ENCODE results near the gene MAP3K15.

MAP3K15 gene

GRCh38 chrX:19540076-19540475 is 24.8 kb upstream of the MAP3K15 start:
- Histone ChIP-seq H3K9me3 (ENCODE audit: control insufficient read depth, low read length) (no peaks in the 10 kb centered on the region), H3K36me3 (ENCODE audit: control insufficient read depth, insufficient read depth, low read length) (no peaks in the 10 kb centered on the region), H3K4me3 (ENCODE audit: low read depth, low read length) (no peak overlapping the region), H2AFZ (no peak overlapping the region), H3K9ac (no peak overlapping the region), H3K27me3 (ENCODE audit: control insufficient read depth, insufficient read depth, low read length) (no peaks in the 10 kb centered on the region), H3K27ac (no peak overlapping the region), H3K79me2 (no peaks in the 10 kb centered on the region), H3K4me2 (ENCODE audit: low read length) (no peak overlapping the region), H3K4me1 (no peaks in the 10 kb centered on the region)
- TF ChIP-seq CTCF (IDR thresholded peaks at IDR 0.05) = no peak

- Histone ChIP-seq H3K27ac (no peak overlapping the region), H3K9me3 (ENCODE audit: control insufficient read depth, low read length) (no peaks in the 10 kb centered on the region), H3K9ac (no peak overlapping the region), H3K36me3 (ENCODE audit: control insufficient read depth, insufficient read depth, low read length) (no peaks in the 10 kb centered on the region), H3K27me3 (ENCODE audit: control insufficient read depth, insufficient read depth, low read length) (no peaks in the 10 kb centered on the region), H3K4me2 (ENCODE audit: low read length) (no peak overlapping the region), H3K79me2 (no peaks in the 10 kb centered on the region), H3K4me1 (no peaks in the 10 kb centered on the region), H2AFZ (no peak overlapping the region), H3K4me3 (ENCODE audit: low read depth, low read length) (no peak overlapping the region)
- no peak for TF ChIP-seq CTCF (IDR thresholded peaks at IDR 0.05)
Measured at GRCh38 chrX:19539665-19540064, 24.4 kb upstream of the MAP3K15 start.

DNA sequence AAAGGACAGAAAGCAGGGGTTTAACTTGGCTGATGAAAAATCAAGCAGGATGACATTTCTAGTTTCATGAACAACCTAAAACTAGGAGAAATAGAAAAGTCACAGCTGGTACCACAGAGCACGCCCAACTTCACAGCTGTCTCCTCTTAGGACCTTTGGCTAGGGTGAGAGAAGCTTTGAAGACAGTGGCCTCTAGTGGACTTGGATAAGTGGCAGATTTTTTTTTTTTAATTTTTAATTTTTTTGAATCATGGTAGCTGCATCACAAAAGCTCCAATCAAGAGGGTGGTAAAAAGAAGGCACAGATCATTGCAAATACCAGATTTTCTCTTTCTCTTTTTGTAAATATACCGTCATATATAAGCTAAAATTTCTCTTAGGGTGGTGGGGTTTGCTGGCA is 20.2 kb upstream of the MAP3K15 start:
- Histone ChIP-seq H2AFZ (no peak overlapping the region), H3K79me2 (no peaks in the 10 kb centered on the region), H3K27me3 (ENCODE audit: control insufficient read depth, insufficient read depth, low read length) (no peaks in the 10 kb centered on the region), H3K27ac (no peak overlapping the region), H3K9ac (no peak overlapping the region), H3K36me3 (ENCODE audit: control insufficient read depth, insufficient read depth, low read length) (no peaks in the 10 kb centered on the region), H3K4me2 (ENCODE audit: low read length) (no peak overlapping the region), H3K4me1 (no peaks in the 10 kb centered on the region), H3K9me3 (ENCODE audit: control insufficient read depth, low read length) (no peaks in the 10 kb centered on the region), H3K4me3 (ENCODE audit: low read depth, low read length) (no peak overlapping the region)
- TF ChIP-seq CTCF (IDR thresholded peaks at IDR 0.05) = peak; percentile 21

DNA sequence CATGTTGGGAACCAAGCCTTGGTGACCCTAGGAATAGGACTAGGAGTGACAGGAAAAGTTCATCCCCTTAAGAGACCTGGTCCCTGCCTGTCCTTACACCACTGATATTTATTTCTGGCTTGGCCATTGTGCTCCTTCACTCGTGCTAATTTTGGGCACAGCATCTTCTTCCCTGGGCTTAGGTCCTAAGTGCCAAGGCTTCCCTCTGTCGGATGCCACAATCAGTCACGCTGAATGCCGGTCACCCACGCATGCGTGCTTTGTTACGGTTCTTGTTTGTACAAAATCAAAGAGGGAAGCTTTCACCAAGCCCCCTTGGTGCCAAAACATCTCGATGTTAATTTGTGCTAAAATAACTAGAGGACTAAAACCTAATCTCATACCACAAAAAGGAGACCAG is 17.4 kb upstream of the MAP3K15 start:
- Histone ChIP-seq H3K9ac (no peak overlapping the region), H3K9me3 (ENCODE audit: control insufficient read depth, low read length) (no peaks in the 10 kb centered on the region), H2AFZ (no peak overlapping the region), H3K27ac (no peak overlapping the region), H3K4me1 (no peaks in the 10 kb centered on the region), H3K36me3 (ENCODE audit: control insufficient read depth, insufficient read depth, low read length) (no peaks in the 10 kb centered on the region), H3K79me2 (no peaks in the 10 kb centered on the region), H3K4me2 (ENCODE audit: low read length) (no peak overlapping the region), H3K4me3 (ENCODE audit: low read depth, low read length) (no peak overlapping the region), H3K27me3 (ENCODE audit: control insufficient read depth, insufficient read depth, low read length) (no peaks in the 10 kb centered on the region)
- no peak for TF ChIP-seq CTCF (IDR thresholded peaks at IDR 0.05)

DNA sequence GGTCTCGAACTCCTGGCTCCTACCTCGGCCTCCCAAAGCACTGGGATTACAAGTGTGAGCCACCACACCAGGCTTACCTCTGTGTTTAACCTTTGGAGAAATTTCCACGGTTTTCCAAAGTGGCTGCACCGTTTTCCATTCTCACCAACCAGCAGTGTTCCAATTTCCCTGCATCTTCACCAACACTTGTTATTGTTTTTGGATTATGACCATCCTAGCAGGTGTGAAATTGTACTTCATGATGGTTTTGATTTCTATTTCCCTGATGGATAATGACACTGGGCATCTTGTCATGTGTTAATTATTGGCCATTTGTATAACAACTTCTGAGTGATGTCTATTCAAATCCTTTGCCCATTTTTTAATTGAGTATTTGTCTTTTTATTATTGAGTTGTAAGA is 2.7 kb upstream of the MAP3K15 start:
- no peaks in the 10 kb centered on the region for H3K9me3 ChIP-seq (ENCODE audit: control insufficient read depth, low read length)
- no peaks in the 10 kb centered on the region for H3K36me3 ChIP-seq (ENCODE audit: control insufficient read depth, insufficient read depth, low read length)
- H3K4me3 ChIP-seq (ENCODE audit: low read depth, low read length) = no peak overlapping the region
- TF ChIP-seq CTCF (IDR thresholded peaks at IDR 0.05) = no peak
- H2AFZ ChIP-seq = no peak overlapping the region
- no peaks in the 10 kb centered on the region for H3K27me3 ChIP-seq (ENCODE audit: control insufficient read depth, insufficient read depth, low read length)
- H3K4me2 ChIP-seq (ENCODE audit: low read length) = no peak overlapping the region
- no peak overlapping the region for H3K9ac ChIP-seq
- no peak overlapping the region for H3K27ac ChIP-seq
- H3K4me1 ChIP-seq = no peaks in the 10 kb centered on the region
- no peaks in the 10 kb centered on the region for H3K79me2 ChIP-seq

Data from parathyroid adenoma (tissue), 2 donors.